ENCODE measurements around the gene APLN. TPM values are rescaled to one million over a fixed set of nuclear protein-coding genes. Genes with fewer than 3 reads are reported as not detected.
A peak's percentile ranks its signal among the peaks of the same experiment; 100 is the strongest.

Gene APLN
- total RNA-seq, 2 donors from 2014 or later: 1.7 to 3.5 TPM

GRCh38 chrX:129613596-129613995 is 41.2 kb downstream of the APLN start:
- no peaks in the 10 kb centered on the region for H3K4me1 ChIP-seq (replicated peaks)
- TF ChIP-seq POLR2A (IDR thresholded peaks at IDR 0.05): no peak
- TF ChIP-seq, protein P1, sequence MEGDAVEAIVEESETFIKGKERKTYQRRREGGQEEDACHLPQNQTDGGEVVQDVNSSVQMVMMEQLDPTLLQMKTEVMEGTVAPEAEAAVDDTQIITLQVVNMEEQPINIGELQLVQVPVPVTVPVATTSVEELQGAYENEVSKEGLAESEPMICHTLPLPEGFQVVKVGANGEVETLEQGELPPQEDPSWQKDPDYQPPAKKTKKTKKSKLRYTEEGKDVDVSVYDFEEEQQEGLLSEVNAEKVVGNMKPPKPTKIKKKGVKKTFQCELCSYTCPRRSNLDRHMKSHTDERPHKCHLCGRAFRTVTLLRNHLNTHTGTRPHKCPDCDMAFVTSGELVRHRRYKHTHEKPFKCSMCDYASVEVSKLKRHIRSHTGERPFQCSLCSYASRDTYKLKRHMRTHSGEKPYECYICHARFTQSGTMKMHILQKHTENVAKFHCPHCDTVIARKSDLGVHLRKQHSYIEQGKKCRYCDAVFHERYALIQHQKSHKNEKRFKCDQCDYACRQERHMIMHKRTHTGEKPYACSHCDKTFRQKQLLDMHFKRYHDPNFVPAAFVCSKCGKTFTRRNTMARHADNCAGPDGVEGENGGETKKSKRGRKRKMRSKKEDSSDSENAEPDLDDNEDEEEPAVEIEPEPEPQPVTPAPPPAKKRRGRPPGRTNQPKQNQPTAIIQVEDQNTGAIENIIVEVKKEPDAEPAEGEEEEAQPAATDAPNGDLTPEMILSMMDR (IDR thresholded peaks at IDR 0.05): no peak
- TF ChIP-seq POLR2AphosphoS5 (IDR thresholded peaks at IDR 0.05): no peak
- H3K36me3 ChIP-seq: no peaks in the 10 kb centered on the region
- no peak for DNase-seq (ENCODE audit: low spot score)
- no peak overlapping the region for H3K4me3 ChIP-seq
- intact Hi-C loops (cut with DNase I): no loop called here
- no peaks in the 10 kb centered on the region for H3K9me3 ChIP-seq
- no peaks in the 10 kb centered on the region for H3K27me3 ChIP-seq (replicated peaks; ENCODE audit: insufficient read depth)
- no peak overlapping the region for H3K27ac ChIP-seq

GRCh38 chrX:129612396-129612795 is 42.4 kb downstream of the APLN start:
- no peaks in the 10 kb centered on the region for H3K9me3 ChIP-seq
- H3K27me3 ChIP-seq (replicated peaks; ENCODE audit: insufficient read depth): no peaks in the 10 kb centered on the region
- TF ChIP-seq POLR2A (IDR thresholded peaks at IDR 0.05) (no peak), POLR2AphosphoS5 (IDR thresholded peaks at IDR 0.05) (no peak)
- TF ChIP-seq, protein P1 (IDR thresholded peaks at IDR 0.05): no peak
- no peak overlapping the region for H3K4me3 ChIP-seq
- WGBS: 88% methylated on average over 2 of the region's 2 CpGs
- no peaks in the 10 kb centered on the region for H3K4me1 ChIP-seq (replicated peaks)
- H3K27ac ChIP-seq: no peak overlapping the region
- intact Hi-C loops (cut with DNase I): no loop called here
- no peak for DNase-seq (ENCODE audit: low spot score)
- H3K36me3 ChIP-seq: no peaks in the 10 kb centered on the region

- intact Hi-C loops (cut with DNase I): loop anchor here (5.0 kb wide), 1 partner anchor 113 kb away; no protein-coding TSS in a partner anchor
- Histone ChIP-seq H3K27me3 (replicated peaks; ENCODE audit: insufficient read depth) (no peaks in the 10 kb centered on the region), H3K36me3 (no peaks in the 10 kb centered on the region), H3K27ac (no peak overlapping the region), H3K4me3 (no peak overlapping the region), H3K4me1 (replicated peaks) (no peaks in the 10 kb centered on the region), H3K9me3 (no peaks in the 10 kb centered on the region)
- no peak for DNase-seq (ENCODE audit: low spot score)
- TF ChIP-seq POLR2A (IDR thresholded peaks at IDR 0.05) (no peak), POLR2AphosphoS5 (IDR thresholded peaks at IDR 0.05) (no peak)
- TF ChIP-seq, protein P1 (IDR thresholded peaks at IDR 0.05): no peak
- 100% methylated on average over 1 of the region's 1 CpG for WGBS
Measured at GRCh38 chrX:129609395-129609794, 45.4 kb downstream of the APLN start.

- TF ChIP-seq, protein P1 (IDR thresholded peaks at IDR 0.05): no peak
- no peak for TF ChIP-seq POLR2A (IDR thresholded peaks at IDR 0.05)
- no peak for TF ChIP-seq POLR2AphosphoS5 (IDR thresholded peaks at IDR 0.05)
- intact Hi-C loops (cut with DNase I): loop anchor here (5.0 kb wide), 1 partner anchor 114 kb away; no protein-coding TSS in a partner anchor
- WGBS: 88% methylated on average over 3 of the region's 3 CpGs
- Histone ChIP-seq H3K4me1 (replicated peaks) (no peaks in the 10 kb centered on the region), H3K4me3 (no peak overlapping the region), H3K27me3 (replicated peaks; ENCODE audit: insufficient read depth) (no peaks in the 10 kb centered on the region), H3K27ac (no peak overlapping the region), H3K9me3 (no peaks in the 10 kb centered on the region), H3K36me3 (no peaks in the 10 kb centered on the region)
- DNase-seq (ENCODE audit: low spot score): no peak
Measured at GRCh38 chrX:129608496-129608895, 46.3 kb downstream of the APLN start.

GRCh38 chrX:129606918-129607317 is 47.8 kb downstream of the APLN start:
- Histone ChIP-seq H3K9me3 (no peaks in the 10 kb centered on the region), H3K4me1 (replicated peaks) (no peaks in the 10 kb centered on the region), H3K36me3 (no peaks in the 10 kb centered on the region), H3K4me3 (no peak overlapping the region), H3K27ac (no peak overlapping the region), H3K27me3 (replicated peaks; ENCODE audit: insufficient read depth) (no peaks in the 10 kb centered on the region)
- WGBS: 18% methylated on average over 5 of the region's 5 CpGs
- intact Hi-C loops (cut with DNase I): loop anchor here (5.0 kb wide), 1 partner anchor 115 kb away; no protein-coding TSS in a partner anchor
- TF ChIP-seq POLR2A (IDR thresholded peaks at IDR 0.05): no peak
- TF ChIP-seq, protein P1 (IDR thresholded peaks at IDR 0.05): peak; percentile 31 to 82 (median 74)
- DNase-seq (ENCODE audit: low spot score): peak; percentile 25
